Measurements from ENCODE around the gene PSMA3.
"Not testable (repeated sequence)": the region's sequence is repeated elsewhere in the genome, so short reads cannot be mapped to it uniquely, and the experiment has no call there.

The PSMA3 gene

DNA sequence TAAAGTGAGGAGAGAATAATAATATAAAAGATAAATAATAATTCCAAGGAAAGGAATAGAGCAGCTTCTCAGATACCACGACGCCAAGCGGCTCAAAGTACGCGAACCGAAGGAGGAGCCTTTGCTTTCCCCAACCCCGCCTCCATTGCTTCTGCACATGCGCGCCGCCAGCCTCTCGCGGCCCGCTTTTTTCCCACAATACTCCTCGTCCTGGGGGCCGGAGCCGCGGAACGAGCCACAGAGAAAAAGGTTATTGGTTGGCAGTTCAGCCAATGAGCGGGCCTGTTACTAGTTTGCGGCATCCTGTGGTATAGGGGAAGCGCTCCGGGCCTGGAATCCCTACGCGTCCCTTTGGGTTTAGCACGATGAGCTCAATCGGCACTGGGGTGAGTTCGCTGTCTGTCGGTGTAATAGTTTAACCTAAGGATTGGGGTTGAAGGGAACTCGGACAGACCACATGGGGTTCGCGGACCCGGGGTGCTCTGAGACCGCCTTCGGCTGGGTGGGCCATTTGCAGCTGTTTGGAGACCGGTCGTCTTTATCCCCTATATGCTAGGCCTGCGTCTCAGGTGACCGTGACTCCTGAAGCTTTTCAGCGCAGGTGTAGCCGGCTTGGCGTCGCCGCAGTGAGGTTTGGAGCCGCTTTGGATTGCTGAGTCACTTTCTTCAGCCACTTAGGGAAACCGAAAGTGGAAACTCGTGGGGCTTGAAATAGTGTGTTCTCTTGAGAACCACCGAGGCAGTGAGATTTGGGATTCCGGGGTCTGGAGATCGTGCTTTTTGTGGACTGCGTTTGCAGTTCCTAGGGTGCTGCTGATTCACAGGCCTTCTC is at the start of gene PSMA3:
Gene PSMA3, plus strand, starts transcription at position 288 of the 832 bp plus-strand sequence. Its CDS starts 78 bp downstream, at position 366.
- DNase-seq = peak; percentile 76 to 99 (median 96)

DNA sequence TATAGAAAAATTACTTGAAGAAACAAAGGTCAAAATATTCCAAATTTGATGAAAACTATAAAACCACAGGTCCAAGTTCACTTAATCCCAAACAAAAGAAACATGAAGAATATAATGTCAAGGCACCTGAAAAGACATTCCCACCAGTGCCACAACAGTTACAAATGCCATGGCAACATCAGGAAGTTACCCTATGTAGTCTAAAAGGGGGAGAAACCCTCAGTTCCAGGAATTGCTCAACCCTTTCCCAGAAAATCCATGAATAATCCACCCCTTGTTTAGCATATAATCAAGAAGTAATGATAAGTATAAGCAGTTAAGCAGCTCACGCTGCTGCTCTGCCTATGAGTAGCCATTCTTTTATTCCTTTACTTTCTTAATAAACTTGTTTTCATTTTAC is 48.4 kb upstream of the PSMA3 start:
- DNase-seq = no peak

DNA sequence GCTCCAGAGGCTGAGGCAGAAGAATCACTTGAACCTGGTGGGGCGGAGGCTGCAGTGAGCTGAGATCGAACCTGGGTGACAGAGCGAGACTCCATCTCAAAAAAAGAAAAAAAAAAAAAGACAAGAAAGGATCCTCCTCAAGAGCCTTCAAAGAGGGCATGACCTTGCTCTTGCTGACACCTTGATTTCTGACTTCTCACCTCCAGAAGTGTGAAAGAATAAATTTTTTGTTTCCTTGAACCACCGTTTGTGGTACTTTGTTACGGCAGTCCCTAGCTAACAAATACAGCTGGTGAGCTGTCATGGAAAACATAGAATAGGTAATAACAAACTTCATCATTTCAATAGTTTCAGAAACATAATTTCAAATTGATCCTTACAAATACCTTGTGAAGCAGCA is 46.6 kb upstream of the PSMA3 start:
- no peak for DNase-seq

DNA sequence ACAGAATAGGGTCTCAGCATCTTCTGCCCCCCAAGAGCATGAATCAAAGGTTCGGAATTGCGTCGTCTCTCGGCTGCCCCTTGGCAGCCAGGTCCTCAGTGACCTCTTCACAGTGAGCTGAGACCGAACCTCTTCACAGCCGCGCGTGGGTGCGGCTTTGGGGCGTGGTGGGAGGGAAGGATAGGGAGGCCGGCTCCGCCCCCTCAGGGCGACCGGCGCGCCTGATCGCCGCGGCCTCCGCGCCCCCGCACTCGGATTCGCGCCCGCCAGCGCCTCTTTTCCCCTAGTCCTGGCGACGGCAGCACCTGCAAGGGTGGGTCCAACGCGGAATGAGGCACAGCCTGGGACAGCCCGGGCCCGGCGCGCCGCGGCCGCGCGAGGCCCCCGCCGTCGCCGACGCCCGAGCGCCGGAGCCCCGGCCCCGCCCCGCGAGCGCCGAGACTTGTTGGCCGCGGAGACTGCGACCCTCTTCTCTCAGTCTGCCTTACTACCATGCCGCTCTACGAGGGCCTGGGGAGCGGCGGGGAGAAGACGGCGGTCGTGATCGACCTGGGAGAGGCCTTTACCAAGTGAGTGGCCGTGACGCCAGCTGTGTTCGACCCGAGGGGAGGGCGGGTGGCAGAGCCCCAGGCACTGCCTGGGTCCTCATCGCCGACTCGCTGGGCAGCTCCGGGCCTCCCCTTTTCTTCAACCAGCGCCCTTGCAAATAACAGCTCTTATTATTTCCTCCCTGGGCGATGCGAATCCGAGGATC is 44.7 kb upstream of the PSMA3 start, which contains the start of gene ACTR10:
Gene ACTR10, plus strand, starts transcription at position 424 of the 754 bp plus-strand sequence. Its CDS starts 69 bp downstream, at position 493.
- DNase-seq = peak; percentile 6 to 91 (median 73)

DNA sequence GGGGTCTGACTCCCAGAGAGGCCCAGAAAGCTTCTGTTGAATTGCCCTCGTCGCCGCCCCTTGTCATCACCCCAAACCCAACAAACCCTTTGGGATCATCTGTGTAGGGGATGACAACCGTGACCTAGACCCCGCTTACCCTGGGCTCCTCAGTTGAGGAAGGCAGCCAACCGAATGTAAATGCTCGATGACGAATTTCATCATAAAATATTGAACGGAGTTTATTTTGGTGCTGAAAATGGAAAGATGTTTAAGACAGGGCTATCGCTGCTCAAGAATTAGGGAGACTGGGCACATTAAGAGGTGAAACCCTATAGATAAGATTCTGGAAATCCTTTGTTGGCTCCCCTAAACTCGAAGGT is 44.2 kb upstream of the PSMA3 start:
- DNase-seq = peak in 2 of 58 donors; percentile 31 to 48

DNA sequence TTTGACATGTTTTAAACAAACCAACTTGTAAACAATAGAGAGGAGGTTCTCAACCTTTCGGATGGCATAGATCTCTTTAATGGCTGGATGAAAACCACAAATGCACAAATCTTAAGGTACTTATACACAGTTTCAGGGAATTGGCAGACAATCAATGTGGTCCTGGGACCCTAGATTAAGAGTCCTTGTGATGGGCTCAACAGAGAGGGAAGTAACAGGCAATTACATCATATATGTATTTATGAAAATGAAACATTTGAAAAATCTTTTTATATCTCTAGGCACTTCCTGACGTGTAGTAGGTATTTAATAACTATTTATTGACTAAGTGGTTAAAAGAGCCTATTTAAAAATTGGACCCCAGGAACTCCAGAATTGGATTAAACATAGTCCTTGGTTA is 43.8 kb upstream of the PSMA3 start:
- no peak for DNase-seq

DNA sequence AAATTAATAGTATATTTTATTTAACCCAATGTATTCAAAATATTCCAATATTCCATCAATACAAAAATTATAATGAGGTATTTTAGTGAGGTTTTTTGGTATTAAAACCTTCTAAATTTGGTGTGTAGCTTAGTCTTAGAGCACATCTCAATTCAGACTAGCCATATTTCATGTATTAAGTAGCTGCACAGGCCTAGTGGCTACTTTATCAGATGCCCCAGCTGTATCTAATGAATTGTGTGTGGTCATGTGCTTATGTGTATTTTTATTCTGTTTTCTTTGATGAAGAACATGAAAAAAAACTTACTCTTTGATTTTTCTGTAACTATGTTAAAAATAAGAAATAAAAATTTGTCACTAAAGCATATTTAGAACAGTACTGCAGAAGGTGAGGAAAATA is 31.5 kb upstream of the PSMA3 start:
- no peak for DNase-seq

DNA sequence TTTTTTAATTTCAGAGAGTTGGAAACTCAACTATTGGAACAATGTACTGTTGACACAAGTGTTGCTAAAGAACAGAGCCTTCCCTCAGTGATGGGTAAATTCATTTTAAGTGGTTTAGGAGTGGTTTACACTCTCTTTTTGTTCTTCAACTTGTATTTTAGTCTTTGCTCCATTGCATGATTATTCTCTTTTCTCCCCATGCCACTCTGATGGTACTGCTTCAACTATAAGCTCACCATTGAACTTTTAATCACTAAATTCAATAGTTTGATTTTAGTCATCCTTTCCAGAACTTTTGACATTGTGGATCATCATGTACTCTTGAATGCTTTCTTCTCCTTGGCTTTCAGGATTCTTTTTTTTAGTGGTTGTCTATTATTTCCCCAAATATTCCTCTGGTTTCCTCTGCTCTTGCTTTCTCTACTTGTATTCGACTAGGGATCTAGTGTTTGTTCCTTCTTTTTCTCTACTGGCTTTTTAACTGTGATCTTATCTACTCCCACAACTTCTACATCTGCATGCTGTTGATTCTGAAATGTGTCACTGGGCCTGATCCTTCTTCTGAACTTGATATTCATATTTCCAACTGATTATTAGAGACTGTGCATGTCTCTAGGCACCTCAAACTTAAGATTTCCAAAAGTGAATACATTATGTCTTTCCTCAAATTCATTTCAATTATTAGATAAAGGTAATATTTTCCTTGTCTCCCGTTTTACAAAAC is 29.3 kb upstream of the PSMA3 start:
- DNase-seq = no peak

DNA sequence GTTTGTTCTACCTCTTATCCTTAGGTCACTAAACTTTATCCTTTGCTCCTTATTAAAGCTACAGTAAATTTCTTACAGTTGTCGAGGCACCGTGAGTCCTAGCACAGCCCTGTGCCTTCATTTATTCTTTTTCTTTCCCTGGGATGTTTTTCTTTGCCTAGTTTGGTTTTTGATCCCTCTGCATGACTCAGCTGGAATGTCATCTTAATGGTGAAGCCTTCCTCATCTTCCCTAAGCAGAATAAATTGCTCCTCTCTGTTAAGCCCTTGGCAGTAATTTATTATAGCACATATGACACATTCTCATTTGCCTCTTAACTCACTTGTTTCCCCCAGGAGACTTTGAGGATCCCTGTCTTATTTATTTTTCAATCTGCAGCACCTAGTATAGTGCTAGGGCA is 28.1 kb upstream of the PSMA3 start:
- DNase-seq = no peak

DNA sequence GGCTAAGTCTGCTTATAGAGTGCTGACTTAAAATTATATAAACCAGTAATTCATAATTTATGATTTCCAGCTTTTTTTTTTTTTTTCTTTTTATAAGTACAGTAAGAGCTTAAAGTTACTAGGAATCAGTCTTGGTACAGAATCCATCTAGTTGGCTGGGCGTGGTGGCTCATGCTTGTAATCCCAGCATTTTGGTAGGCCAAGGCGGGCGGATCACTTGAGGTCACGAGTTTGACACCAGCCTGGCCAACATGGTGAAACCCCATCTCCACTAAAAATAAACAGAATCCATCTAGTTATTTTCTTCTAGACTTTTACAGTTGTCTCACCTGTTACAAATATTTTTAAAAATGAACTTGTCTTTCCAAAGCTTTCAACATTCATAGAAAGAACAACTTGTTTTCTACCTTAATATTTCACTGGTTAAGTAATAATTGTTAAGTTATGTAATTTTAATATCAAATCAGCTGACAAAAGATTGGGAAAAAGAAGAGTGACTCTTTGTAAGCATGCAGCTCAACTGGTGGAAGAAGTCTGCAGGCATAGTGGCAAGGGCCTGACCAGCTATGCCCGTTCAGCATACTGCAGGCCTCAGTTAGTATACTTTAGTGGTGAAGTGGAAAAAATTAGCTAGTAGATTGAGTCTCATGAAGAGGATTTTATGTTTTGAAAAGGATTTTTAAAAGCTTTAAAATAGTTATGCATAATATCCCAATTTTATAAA is 17.4 kb upstream of the PSMA3 start:
- no peak for DNase-seq

DNA sequence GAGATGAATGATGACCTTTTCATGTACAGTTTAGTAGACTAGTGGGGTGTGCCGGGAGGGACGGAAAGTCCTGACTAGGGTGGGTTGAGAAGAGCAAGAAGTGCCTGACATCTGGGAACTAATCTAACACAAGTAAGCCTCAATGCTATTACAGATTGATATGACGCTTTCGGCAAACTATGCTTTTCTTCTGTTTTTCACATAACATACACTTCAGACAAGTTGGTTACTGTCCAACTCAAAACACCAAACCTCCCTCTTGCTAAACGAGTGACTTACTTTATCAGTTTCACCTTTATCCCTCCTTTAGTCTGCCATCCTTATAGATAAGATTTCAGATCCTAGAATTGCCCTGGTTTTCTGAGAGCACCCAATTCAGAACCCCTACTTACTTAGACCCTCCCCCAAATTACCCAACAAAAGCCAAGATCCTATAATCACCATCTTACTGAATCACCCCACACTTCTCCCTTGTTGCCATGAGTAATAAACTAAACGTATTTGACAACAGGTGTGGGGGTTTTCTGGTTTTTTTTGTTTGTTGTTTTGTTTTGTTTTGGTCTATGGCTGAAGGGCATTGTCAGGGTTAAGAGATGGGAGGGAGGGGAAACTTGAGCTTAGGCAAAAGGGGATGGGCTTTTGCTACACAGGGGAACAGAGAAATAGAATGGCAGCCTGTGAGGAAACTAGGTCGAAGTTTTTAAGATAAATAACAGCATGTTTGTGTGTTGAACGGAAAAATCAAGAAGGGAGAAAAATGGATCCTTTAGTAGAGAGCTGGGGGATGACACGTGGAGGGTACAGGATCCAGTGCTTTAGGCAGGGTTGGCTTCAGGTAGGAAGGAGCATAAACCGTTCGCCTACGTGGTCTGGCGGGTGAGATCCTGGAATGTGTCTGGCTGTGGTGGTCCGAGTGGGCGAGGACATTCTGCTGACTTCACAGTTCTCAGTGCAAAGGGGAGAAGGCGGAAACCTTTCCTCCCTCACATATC is 6.1 kb upstream of the PSMA3 start:
- DNase-seq = peak in 7 of 58 donors; percentile 4 to 34 (median 9)

DNA sequence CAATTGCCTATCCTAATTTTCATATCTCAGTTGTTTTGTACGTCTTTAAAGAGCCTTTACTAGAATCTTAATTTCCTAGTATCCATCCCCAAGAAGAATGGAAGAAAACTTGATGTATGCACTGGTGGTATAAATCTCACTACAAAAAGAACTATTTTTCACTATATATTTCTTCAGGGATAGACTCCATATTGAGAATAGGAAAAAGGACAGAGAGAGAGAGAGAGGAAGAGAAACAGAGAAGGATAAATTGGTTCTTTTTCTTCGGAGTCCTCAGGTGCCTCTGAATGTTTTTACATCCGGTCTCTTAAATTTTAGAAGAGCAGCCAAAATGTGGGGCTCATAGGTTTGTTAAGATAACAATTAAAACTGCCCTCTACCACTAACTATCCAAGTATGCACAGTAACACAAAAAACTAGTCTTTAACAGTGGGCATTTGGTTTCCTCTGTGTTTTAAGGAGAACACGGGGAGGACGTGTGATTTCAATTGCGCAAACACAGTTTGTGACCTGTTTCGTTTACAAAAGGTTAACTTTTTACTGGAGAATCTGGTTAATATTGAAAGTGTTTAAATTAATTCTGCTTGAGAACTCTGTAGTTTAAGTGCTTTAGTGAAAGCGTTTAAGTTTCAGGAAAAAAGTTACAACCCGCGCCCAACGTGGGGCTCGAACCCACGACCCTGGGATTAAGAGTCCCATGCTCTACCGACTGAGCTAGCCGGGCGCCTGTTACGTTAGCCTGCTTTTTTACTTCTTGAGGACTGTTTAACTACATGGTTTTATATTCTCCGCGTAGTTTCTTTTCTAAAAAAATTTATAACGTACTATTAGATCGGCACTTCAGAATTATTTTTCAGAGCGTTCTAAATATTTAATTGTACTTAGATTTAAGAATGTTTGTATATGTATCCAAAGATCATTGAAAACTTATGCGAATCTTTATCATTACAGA is 5.1 kb upstream of the PSMA3 start:
- peak in 55 of 58 donors; percentile 4 to 81 (median 55) for DNase-seq

DNA sequence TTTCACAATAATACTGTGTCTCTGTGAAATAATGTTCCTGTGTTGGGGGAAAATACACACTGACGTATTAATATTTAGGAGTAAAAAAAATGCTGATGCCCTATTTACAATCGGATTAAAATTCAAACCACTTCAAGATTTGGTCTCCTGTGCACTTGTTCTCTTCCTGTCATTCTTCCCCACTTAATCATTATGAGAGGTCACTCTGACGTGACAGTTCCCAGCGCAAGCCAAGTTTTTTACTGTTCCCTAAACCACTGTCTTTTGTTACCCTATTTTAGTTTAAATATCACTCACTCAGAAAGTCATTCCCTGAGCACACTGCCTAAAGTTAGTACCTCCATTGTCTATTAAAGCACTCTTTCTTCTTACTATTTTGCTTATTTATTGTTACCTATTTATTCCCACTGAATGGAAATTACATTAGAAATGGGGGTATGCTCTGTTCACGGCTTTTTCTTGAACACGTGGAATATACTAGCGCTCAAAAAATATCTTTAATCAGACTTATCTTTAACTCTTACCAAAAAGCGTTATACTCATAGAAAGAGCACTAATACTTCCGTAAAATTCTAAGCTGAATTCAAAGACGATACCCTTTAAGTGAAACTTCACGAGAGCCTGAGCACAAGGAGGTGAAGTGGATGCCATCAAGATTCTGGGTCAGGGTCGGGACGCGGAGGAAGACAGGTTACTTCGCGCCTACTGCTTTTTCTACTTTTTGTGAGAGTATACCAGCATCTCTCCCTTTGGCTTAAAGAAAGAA is 670 bp upstream of the PSMA3 start:
- no peak for DNase-seq

DNA sequence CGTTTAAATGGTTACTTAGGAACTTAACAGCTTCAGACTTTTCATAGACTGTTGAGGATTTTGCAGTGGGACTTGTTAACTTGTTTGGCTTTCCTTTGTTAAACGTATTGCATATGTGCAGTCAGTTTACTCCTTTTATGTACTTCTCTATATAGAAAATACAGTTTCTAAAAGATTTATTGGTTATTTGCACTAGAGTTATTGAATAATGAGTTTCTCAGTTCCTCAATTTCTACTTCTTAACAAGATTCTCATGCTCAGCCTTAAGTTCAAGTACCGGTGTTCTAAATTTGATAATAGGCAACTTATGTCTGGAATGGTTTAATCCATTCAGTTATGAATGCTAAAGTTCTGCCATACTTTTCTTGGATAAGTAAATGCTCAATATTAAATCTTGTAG is 919 bp downstream of the PSMA3 start:
- DNase-seq = no peak

DNA sequence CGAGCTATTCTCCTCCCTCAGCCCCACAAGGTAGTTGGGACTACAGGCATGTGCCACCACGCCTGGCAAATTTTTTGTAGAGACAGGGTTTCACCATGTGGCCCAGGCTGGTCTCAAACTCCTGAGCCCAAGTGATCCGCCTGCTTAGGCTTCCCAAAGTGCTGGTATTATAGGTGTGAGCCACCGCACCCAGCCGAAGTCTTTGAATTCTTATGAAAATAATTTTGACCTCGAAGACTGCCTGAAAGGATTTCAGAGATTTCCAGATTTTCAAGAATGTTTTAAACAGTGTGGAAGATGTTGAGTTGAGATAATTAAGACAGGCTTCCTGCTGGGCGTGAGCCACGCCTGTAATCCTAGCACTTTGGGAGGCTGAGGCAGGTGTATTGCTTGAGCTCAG is 5.0 kb downstream of the PSMA3 start:
- DNase-seq = no peak

DNA sequence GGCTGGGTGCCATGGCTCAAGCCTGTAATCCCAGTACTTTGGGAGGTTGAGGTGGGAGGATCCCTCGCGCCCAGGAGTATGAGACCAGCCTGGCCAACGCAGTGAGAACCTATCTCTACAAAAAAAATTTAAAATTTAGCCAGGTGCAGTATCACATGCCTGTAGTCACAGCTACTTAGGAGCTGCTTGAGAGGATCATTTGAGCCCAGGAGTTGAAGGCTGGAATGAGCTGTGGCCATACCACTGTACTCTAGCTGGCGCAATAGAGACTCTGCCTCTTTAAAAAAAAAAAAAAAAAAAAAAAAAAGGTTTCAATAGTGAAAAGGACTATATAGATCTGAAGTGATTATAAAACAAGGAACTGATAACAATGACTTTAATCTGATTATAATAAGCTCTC is 13.5 kb downstream of the PSMA3 start:
- DNase-seq = no peak

DNA sequence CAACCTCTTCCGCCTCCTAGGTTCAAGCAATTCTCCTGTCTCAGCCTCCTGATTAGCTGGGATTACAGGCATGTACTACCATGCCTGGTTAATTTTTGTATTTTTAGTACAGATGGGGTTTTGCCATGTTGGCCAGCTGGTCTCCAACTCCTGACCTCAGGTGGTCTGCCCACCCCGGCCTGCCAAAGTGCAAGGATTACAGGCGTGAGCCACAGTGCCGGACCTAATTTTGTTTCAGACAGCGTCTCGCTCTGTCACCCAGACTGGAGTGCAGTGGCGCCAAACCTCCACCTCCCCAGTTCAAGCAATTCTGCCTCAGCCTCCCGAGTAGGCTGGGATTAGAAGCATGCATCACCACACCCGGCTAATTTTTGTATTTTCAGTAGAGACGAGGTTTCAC is 17.4 kb downstream of the PSMA3 start:
- not testable (repeated sequence) for DNase-seq

DNA sequence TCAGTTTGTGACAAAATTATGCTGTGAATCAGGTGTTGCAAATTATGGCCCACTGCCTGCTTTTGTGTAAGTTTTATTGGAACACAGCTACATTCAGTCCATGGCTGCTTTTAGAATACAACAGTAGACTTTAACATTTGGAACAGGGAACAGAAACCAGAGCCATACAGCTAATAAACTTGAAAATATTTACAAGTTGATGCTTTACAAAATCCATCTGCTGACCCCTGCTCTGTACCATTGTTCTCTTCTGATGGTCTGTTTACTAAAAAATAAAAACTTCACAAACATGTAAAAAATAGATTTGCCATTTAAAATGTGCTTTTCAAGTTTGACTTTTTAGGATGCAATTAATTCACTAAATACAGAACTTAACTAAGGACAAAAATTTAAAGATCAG is 20.8 kb downstream of the PSMA3 start:
- no peak for DNase-seq

Measured in anterior cingulate cortex (tissue), 58 donors.